C4-2B (cell line): ENCODE data around the gene HIPK3.

Experiments
- CTCF ChIP-seq: fragments of 450-650 bp; conservative IDR thresholded peaks from 2 replicates; pipeline ENCODE4 v1.5.1; 2017; ENCODE audit warnings: mild to moderate bottlenecking
- ZFX ChIP-seq: fragments of 450-650 bp; IDR thresholded peaks from 2 replicates; pipeline ENCODE4 v1.6.1; 2017

DNA sequence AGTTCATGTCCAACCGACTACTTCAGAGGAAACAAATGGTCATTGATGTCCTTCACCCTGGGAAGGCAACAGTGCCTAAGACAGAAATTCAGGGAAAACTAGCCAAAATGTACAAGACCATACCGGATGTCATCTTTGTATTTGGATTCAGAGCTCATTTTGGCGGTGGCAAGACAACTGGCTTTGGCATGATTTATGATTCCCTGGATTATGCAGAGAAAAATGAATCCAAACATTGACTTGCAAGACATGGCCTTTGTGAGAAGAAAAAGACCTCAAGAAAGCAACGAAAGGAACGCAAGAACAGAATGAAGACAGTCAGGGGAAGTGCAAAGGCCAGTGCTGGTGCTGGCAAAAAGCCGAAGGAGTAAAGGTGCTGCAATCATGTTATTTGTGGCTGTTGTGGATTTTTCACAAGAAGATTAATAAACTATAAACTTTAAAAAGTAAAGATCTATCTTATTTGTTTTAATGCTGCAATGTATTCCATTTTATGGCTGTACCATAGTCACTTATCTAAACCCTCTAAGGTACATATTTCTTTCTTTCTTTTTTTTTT, 20.1 kb upstream of the HIPK3 start:
- TF ChIP-seq CTCF (no peak), ZFX (no peak)
